Kidney epithelial cell (primary cell): ENCODE data around the gene RGS7BP. TPM values are rescaled to one million over a fixed set of nuclear protein-coding genes. Genes with fewer than 3 reads are reported as not detected.
"Not testable (repeated sequence)": the region's sequence is repeated elsewhere in the genome, so short reads cannot be mapped to it uniquely, and the experiment has no call there.

Source experiments
- DNase-seq: peaks from one replicate; pipeline ENCODE4 v3.0.0-alpha.2; 2010; ENCODE audit warnings: low read depth
- H3K27me3 ChIP-seq: 2 replicates; pipeline ENCODE4 v1.6.0; 2011; ENCODE audit warnings: low read length; ENCODE audit not compliant: control insufficient read depth, insufficient read depth
- H3K36me3 ChIP-seq: 2 replicates; pipeline ENCODE4 v1.5.1; 2011; ENCODE audit warnings: low read length; ENCODE audit not compliant: control insufficient read depth, insufficient read depth
- H3K4me3 ChIP-seq: 2 replicates; pipeline ENCODE4 v1.5.1; 2011; ENCODE audit warnings: low read depth, mild to moderate bottlenecking, control low read depth, low read length
- total RNA-seq: library from RNA; depleted of rRNA; stranded (reverse); fragments of >200 nt; gene quantifications from 2 replicates; pipeline ENCODE4 v1.2.3, GENCODE V29; 2015
- TF ChIP-seq, protein P1 (sequence below): IDR thresholded peaks from 2 replicates; pipeline ENCODE4 v1.5.1; 2011; ENCODE audit warnings: mild to moderate bottlenecking, moderate library complexity, low read length, control low read depth, inconsistent platforms; ENCODE audit not compliant: insufficient read depth, poor library complexity, severe bottlenecking

RGS7BP gene
- total RNA-seq, 1 donor from 2014 or later: not detected

DNA sequence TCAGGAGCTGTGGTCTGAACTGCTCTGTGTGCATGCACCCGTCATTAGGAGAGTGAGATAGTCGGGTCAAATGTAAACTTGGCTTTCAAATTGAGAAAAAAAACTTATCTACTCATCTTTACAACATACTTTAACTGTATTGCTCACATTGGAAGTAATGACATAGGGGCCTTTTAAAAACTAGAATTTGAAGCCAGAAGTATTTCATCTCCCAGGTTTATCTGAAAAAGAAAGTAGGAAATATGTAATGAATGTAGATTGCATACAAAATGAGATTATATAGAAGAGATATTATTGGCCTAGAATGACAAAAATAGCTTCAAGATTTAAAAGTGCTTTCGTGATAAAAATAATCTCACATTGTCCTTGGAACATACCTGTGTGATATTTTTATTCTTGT is 24.3 kb downstream of the RGS7BP start:
- no peaks in the 10 kb centered on the region for H3K27me3 ChIP-seq
- no peak overlapping the region for H3K4me3 ChIP-seq
- no peaks in the 10 kb centered on the region for H3K36me3 ChIP-seq
- no peak for DNase-seq
- TF ChIP-seq, protein P1, sequence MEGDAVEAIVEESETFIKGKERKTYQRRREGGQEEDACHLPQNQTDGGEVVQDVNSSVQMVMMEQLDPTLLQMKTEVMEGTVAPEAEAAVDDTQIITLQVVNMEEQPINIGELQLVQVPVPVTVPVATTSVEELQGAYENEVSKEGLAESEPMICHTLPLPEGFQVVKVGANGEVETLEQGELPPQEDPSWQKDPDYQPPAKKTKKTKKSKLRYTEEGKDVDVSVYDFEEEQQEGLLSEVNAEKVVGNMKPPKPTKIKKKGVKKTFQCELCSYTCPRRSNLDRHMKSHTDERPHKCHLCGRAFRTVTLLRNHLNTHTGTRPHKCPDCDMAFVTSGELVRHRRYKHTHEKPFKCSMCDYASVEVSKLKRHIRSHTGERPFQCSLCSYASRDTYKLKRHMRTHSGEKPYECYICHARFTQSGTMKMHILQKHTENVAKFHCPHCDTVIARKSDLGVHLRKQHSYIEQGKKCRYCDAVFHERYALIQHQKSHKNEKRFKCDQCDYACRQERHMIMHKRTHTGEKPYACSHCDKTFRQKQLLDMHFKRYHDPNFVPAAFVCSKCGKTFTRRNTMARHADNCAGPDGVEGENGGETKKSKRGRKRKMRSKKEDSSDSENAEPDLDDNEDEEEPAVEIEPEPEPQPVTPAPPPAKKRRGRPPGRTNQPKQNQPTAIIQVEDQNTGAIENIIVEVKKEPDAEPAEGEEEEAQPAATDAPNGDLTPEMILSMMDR: no peak

DNA sequence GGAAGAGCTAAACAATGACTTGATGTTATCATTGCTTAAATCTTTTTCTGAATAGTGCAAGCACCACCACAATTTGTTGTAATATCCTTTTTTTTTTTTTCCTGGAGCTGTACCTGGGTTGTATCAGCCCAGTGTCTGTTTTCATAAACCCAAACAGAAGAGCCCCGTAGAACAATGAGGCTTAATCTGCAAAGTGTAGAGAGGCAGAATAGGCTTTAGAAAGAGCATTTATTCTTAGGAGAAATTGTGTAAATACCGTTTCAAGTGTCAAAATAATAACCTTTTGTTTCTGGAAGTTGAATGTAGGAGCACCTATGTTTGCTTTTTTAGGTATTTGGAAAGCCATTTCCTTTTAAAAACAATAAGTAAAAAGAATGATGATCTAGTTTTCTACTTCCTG is 26.4 kb downstream of the RGS7BP start:
- TF ChIP-seq, protein P1: no peak
- H3K36me3 ChIP-seq: no peaks in the 10 kb centered on the region
- DNase-seq: no peak
- no peak overlapping the region for H3K4me3 ChIP-seq
- no peaks in the 10 kb centered on the region for H3K27me3 ChIP-seq

DNA sequence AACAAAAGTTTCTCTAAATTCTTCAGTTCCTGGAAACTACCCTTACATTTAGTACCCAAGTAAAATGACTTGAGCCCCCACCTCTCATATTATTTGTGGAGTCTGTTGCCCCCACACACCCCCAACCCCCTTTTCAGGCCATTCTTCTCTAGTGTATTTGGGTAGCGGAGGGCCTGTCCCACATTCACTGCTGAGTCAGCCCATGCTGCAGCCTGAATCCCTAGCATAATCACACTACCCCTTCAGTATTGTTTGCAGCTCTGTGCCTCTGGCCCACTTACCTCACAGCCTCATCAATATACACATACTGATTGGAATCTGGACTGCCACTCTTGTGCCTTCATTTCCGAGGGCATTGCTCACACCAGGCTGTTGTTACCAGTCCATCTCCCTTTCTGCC is 26.8 kb downstream of the RGS7BP start:
- DNase-seq: no peak
- Histone ChIP-seq H3K36me3 (no peaks in the 10 kb centered on the region), H3K4me3 (no peak overlapping the region), H3K27me3 (no peaks in the 10 kb centered on the region)
- TF ChIP-seq, protein P1: no peak

DNA sequence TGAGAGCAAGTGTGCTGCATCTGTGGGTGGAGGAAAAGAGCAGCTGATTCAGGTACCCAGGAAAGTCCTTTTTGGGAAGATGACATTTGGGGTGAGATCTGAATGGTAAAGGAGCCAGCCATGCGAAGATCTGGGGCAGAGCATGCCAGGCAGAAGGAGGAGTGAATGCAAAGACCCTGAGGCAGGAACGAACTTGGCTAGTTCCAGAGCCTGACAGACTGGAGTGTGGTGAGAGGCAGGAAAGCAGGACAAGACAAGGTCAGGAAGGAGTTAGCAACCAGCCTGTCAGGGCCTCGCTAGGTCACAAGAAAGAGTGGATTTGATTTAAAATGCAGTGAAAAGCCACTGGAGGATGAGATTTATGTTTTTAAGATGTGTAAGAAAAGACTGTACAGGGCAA is 28.2 kb downstream of the RGS7BP start:
- no peak for DNase-seq
- H3K4me3 ChIP-seq: no peak overlapping the region
- TF ChIP-seq, protein P1: no peak
- no peaks in the 10 kb centered on the region for H3K36me3 ChIP-seq
- no peaks in the 10 kb centered on the region for H3K27me3 ChIP-seq

DNA sequence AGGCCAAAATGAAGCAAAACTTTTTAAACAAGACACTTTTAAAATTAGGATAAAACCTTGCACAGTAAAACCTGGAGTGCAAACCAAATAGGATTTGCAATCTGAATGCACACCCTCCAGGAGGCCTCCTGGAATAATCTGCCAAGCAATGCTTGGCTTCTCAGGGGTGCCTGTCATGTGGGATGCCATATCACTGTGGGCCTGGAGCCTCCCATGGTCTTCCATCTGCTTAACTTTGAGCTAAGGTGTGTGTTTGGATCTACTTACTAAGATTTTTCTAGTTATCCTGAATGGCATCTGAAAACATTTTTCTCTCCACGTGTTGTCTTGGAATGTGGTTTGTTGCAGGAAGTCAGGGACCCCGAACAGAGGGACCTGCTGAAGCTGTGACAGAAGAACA is 52.1 kb downstream of the RGS7BP start:
- Histone ChIP-seq H3K36me3 (no peaks in the 10 kb centered on the region), H3K4me3 (no peak overlapping the region), H3K27me3 (no peaks in the 10 kb centered on the region)
- no peak for DNase-seq
- TF ChIP-seq, protein P1: no peak

DNA sequence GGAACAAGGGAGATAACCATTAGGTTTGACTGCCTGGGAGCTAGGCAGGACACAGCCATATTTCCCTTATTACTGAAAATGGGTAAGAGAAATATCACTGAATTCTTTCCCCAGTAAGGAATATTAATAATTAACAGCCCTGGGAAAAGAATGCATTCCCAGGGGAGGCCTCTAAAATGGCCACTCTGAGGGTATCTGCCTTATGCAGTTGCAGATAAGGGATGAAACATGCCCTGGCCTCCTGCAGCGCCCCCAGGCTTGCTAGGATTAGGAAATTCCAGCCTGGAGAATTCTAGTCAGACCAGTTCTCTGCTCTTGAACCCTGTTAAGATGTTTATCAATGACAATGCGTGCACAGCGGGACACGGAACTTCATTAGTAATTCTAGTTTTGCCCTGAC is 52.8 kb downstream of the RGS7BP start:
- DNase-seq, H3K4me3 ChIP-seq, H3K36me3 ChIP-seq, H3K27me3 ChIP-seq: not testable (repeated sequence)
